Loucy (cell line): Measurements from ENCODE around the gene IL21R.

ENCODE experiments used
- H2AFZ ChIP-seq: fragments of 200-600 bp; sonication (generic); 2 replicates; pipeline ENCODE4 v1.6.0; 2016; ENCODE audit warnings: antibody characterized with exemption, mild to moderate bottlenecking, low read length, moderate library complexity
- H3F3A ChIP-seq: fragments of 200-600 bp; 2 replicates; pipeline ENCODE4 v1.6.0; 2016; ENCODE audit warnings: antibody characterized with exemption, low read depth, mild to moderate bottlenecking
- H3K27me3 ChIP-seq: fragments of 200-600 bp; sonication (generic); 2 replicates; pipeline ENCODE4 v1.6.1; 2014; ENCODE audit warnings: low read length, mild to moderate bottlenecking; ENCODE audit not compliant: insufficient read depth, poor library complexity, severe bottlenecking
- H3K36me3 ChIP-seq: fragments of 200-600 bp; sonication (generic); 2 replicates; pipeline ENCODE4 v1.6.1; 2016; ENCODE audit warnings: low read length; ENCODE audit not compliant: insufficient read depth
- H3K4me1 ChIP-seq: fragments of 200-600 bp; sonication (generic); 2 replicates; pipeline ENCODE4 v1.5.1; 2014; ENCODE audit warnings: low read length, mild to moderate bottlenecking; ENCODE audit not compliant: insufficient read depth, poor library complexity, severe bottlenecking
- H3K4me2 ChIP-seq: fragments of 200-600 bp; sonication (generic); 2 replicates; pipeline ENCODE4 v1.6.0; 2014; ENCODE audit warnings: antibody characterized with exemption, low read length, low read depth, mild to moderate bottlenecking; ENCODE audit not compliant: poor library complexity, severe bottlenecking
- H3K4me3 ChIP-seq: fragments of 200-600 bp; sonication (generic); 2 replicates; pipeline ENCODE4 v1.5.1; 2014; ENCODE audit warnings: low read length, mild to moderate bottlenecking, mixed read lengths; ENCODE audit not compliant: poor library complexity, severe bottlenecking
- H3K79me2 ChIP-seq: fragments of 200-600 bp; sonication (generic); 2 replicates; pipeline ENCODE4 v1.6.1; 2014; ENCODE audit warnings: low read length; ENCODE audit not compliant: insufficient read depth
- H3K9ac ChIP-seq: fragments of 200-600 bp; sonication (generic); 2 replicates; pipeline ENCODE4 v1.6.0; 2014; ENCODE audit warnings: mild to moderate bottlenecking, low read depth, low read length, moderate library complexity; ENCODE audit not compliant: poor library complexity, severe bottlenecking
- H3K9me2 ChIP-seq: fragments of 200-600 bp; sonication (generic); replicated peaks from 2 replicates; pipeline ENCODE4 v1.6.1; 2016; ENCODE audit warnings: low read depth, low read length, mixed read lengths
- H3K9me3 ChIP-seq: fragments of 200-600 bp; sonication (generic); 2 replicates; pipeline ENCODE4 v1.6.1; 2014; ENCODE audit warnings: mild to moderate bottlenecking, antibody characterized with exemption, low read length, low read depth; ENCODE audit not compliant: insufficient read depth
- H4K20me1 ChIP-seq: fragments of 200-600 bp; sonication (generic); 2 replicates; pipeline ENCODE4 v1.6.0; 2014; ENCODE audit warnings: antibody characterized with exemption, low read length, mild to moderate bottlenecking; ENCODE audit not compliant: insufficient read depth, poor library complexity, severe bottlenecking
- CTCF ChIP-seq: fragments of 200-600 bp; sonication (generic); conservative IDR thresholded peaks from 2 replicates; pipeline ENCODE4 v1.5.1; 2014; ENCODE audit warnings: mild to moderate bottlenecking, antibody characterized with exemption, low read length
- EZH2phosphoT487 ChIP-seq: fragments of 200-600 bp; IDR thresholded peaks from 2 replicates; pipeline ENCODE4 v1.6.1; 2018; ENCODE audit warnings: antibody characterized with exemption, mild to moderate bottlenecking, moderate library complexity, borderline replicate concordance

Gene IL21R

GRCh38 chr16:27356794-27357193 is 45.2 kb upstream of the IL21R start:
- Histone ChIP-seq H3K9ac (no peak overlapping the region), H3F3A (no peaks in the 10 kb centered on the region), H3K9me3 (no peaks in the 10 kb centered on the region), H3K36me3 (peaks cover 10% of the 10 kb centered on the region; the same call in 1 of the 2 replicates), H3K4me2 (no peak overlapping the region), H3K27me3 (no peaks in the 10 kb centered on the region), H2AFZ (no peak overlapping the region), H3K79me2 (no peaks in the 10 kb centered on the region), H4K20me1 (no peaks in the 10 kb centered on the region), H3K9me2 (no peaks in the 10 kb centered on the region), H3K4me3 (no peak overlapping the region), H3K4me1 (no peaks in the 10 kb centered on the region)
- TF ChIP-seq CTCF (no peak), EZH2phosphoT487 (no peak)

GRCh38 chr16:27359051-27359450 is 42.9 kb upstream of the IL21R start:
- Histone ChIP-seq H3K4me1 (no peaks in the 10 kb centered on the region), H3K9me3 (no peaks in the 10 kb centered on the region), H3K9me2 (no peaks in the 10 kb centered on the region), H3F3A (no peaks in the 10 kb centered on the region), H3K27me3 (no peaks in the 10 kb centered on the region), H2AFZ (no peak overlapping the region), H3K79me2 (no peaks in the 10 kb centered on the region), H3K4me3 (no peak overlapping the region), H3K4me2 (no peak overlapping the region), H4K20me1 (no peaks in the 10 kb centered on the region), H3K36me3 (peaks cover 2% of the 10 kb centered on the region; the same call in 1 of the 2 replicates), H3K9ac (no peak overlapping the region)
- TF ChIP-seq CTCF (no peak), EZH2phosphoT487 (no peak)

- H3K27me3 ChIP-seq: no peaks in the 10 kb centered on the region
- H3K4me2 ChIP-seq: no peak overlapping the region
- no peaks in the 10 kb centered on the region for H3K9me2 ChIP-seq
- no peaks in the 10 kb centered on the region for H3K9me3 ChIP-seq
- no peak overlapping the region for H2AFZ ChIP-seq
- H3K79me2 ChIP-seq: no peaks in the 10 kb centered on the region
- H3K36me3 ChIP-seq: no peaks in the 10 kb centered on the region; the same call in 1 of the 2 replicates
- no peaks in the 10 kb centered on the region for H3K4me1 ChIP-seq
- no peak overlapping the region for H3K9ac ChIP-seq
- no peak for TF ChIP-seq EZH2phosphoT487
- no peak for TF ChIP-seq CTCF
- H4K20me1 ChIP-seq: no peaks in the 10 kb centered on the region
- no peaks in the 10 kb centered on the region for H3F3A ChIP-seq
- no peak overlapping the region for H3K4me3 ChIP-seq
These were observed 42.4 kb upstream of the IL21R start for GRCh38 chr16:27359615-27360014.
